Gastroesophageal sphincter (tissue), 4 donors: ENCODE results near the gene RITA1. TPM values are rescaled to one million over a fixed set of nuclear protein-coding genes. Genes with fewer than 3 reads are reported as not detected.

ENCODE experiments used
- ATAC-seq: fragments of 150-250 bp; one replicate; pipeline ENCODE4 v1.9.1; 2016; ENCODE audit warnings: mild to moderate bottlenecking, moderate library complexity
- H3K27ac ChIP-seq, 4 donors: fragments of 200-600 bp; sonication (generic) in 3 of 4; 1 replicate in 3 of 4; 2 replicates in 1 of 4; pipeline ENCODE4 v1.5.1; 2016 to 2019
- H3K27me3 ChIP-seq: fragments of 200-600 bp; sonication (generic); one replicate; pipeline ENCODE4 v1.5.1; 2019
- H3K36me3 ChIP-seq, 2 donors: fragments of 200-600 bp; sonication (generic); one replicate each; pipeline ENCODE4 v1.5.1; 2019; ENCODE audit warnings: control low read depth in 1 of 2
- H3K4me1 ChIP-seq, 3 donors: fragments of 200-600 bp; sonication (generic); 1 replicate in 2 of 3; 2 replicates in 1 of 3; pipeline ENCODE4 v1.5.1; 2016 to 2019; ENCODE audit warnings: control low read depth in 2 of 3
- H3K4me3 ChIP-seq, 2 donors: fragments of 200-600 bp; sonication (generic); one replicate each; pipeline ENCODE4 v1.5.1; 2019; ENCODE audit warnings: mild to moderate bottlenecking in 1 of 2, moderate library complexity in 1 of 2
- H3K9me3 ChIP-seq, 3 donors: fragments of 200-600 bp; sonication (generic); one replicate each; pipeline ENCODE4 v1.5.1; 2017 to 2019; ENCODE audit warnings: control low read depth in 2 of 3
- CTCF ChIP-seq, 4 experiments: fragments of 200-600 bp in 2 of 4; fragments of 450-650 bp in 2 of 4; sonication (generic) in 1 of 4; IDR thresholded peaks; one replicate each; pipeline ENCODE4 v1.5.1; 2017 to 2019; ENCODE audit warnings: antibody characterized with exemption in 4 of 4, mild to moderate bottlenecking in 2 of 4, moderate library complexity in 2 of 4
- EP300 ChIP-seq: sonication (generic); formaldehyde crosslinking; IDR thresholded peaks from one replicate; pipeline ENCODE4 v1.6.1; 2017; ENCODE audit warnings: antibody characterized with exemption, mild to moderate bottlenecking
- POLR2A ChIP-seq, 2 donors: fragments of 450-650 bp; IDR thresholded peaks; one replicate each; pipeline ENCODE4 v1.6.1; 2017; ENCODE audit warnings: antibody characterized with exemption in 2 of 2, mild to moderate bottlenecking in 2 of 2, moderate library complexity in 1 of 2
- POLR2AphosphoS5 ChIP-seq: sonication (generic); formaldehyde crosslinking; IDR thresholded peaks from one replicate; pipeline ENCODE4 v1.6.1; 2017; ENCODE audit warnings: antibody characterized with exemption
- WGBS, 2 donors: methylation state at CpG; one replicate each; pipeline ENCODE4 v1.1.5; 2018; ENCODE audit warnings: low coverage in 1 of 2; 5-methylcytosine and 5-hydroxymethylcytosine counted together
- total RNA-seq, 4 donors: library from RNA; depleted of rRNA; stranded (reverse); fragments of >200 nt; gene quantifications; one replicate each; pipeline ENCODE4 v1.1.0, GENCODE V29; 2016

The RITA1 gene
- total RNA-seq, 4 donors from 2014 or later, result 12.3 to 22.8 (median 16.6) TPM

GRCh38 chr12:113149361-113150150 lies 36.0 kb upstream of the RITA1 start, which contains the start of gene CFAP73:
Gene CFAP73, plus strand, starts transcription at chr12:113149724. Its CDS starts 134 bp downstream, at chr12:113149858.
- no peak within 1 kb of the TSS for H3K27ac ChIP-seq
- H3K36me3 ChIP-seq, result no peaks in the 10 kb centered on the region
- TF ChIP-seq POLR2A (IDR thresholded peaks at IDR 0.05), result no peak
- TF ChIP-seq POLR2AphosphoS5, result no peak
- TF ChIP-seq CTCF (IDR thresholded peaks at IDR 0.05), result no peak
- no peak for TF ChIP-seq EP300

GRCh38 chr12:113151655-113152054 lies 33.9 kb upstream of the RITA1 start:
- Histone ChIP-seq H3K27me3 (peaks cover 66% of the 10 kb centered on the region), H3K9me3 (peaks cover 0 to 6% (median 0%) of the 10 kb centered on the region in 3 donors), H3K27ac (no peak overlapping the region), H3K36me3 (peaks cover 0 to 6% of the 10 kb centered on the region in 2 donors), H3K4me3 (no peak overlapping the region), H3K4me1 (peaks cover 0 to 42% (median 17%) of the 10 kb centered on the region in 3 donors)
- ATAC-seq, result no peak
- WGBS, 2 donors, result 94 to 100% methylated on average over 1 to 2 of the region's 3 CpGs
- TF ChIP-seq POLR2AphosphoS5 (no peak), POLR2A (IDR thresholded peaks at IDR 0.05) (no peak), EP300 (no peak), CTCF (IDR thresholded peaks at IDR 0.05) (no peak)

More at GRCh38 chr12:113149361-113150150, 36.0 kb upstream of the RITA1 start, which contains the start of gene CFAP73:
- WGBS, 2 donors, result 31 to 43% methylated on average over 4 to 6 of the region's 22 CpGs
- peaks cover 0 to 10% (median 0%) of the 10 kb centered on the region in 3 donors for H3K9me3 ChIP-seq
- no peak within 1 kb of the TSS for H3K4me3 ChIP-seq
- H3K27me3 ChIP-seq, result peaks cover 50% of the 10 kb centered on the region
- peaks cover 0 to 34% (median 16%) of the 10 kb centered on the region in 3 donors for H3K4me1 ChIP-seq
- ATAC-seq, result peak; percentile 36

- Histone ChIP-seq H3K9me3 (no peaks in the 10 kb centered on the region), H3K36me3 (peaks cover 0 to 12% of the 10 kb centered on the region in 2 donors), H3K4me1 (peaks cover 0 to 42% (median 17%) of the 10 kb centered on the region in 3 donors), H3K27me3 (peaks cover 66% of the 10 kb centered on the region), H3K4me3 (peak overlapping the region in 1 of 2 donors; percentile 46), H3K27ac (no peak overlapping the region)
- 17 to 62% methylated on average over 4 to 5 of the region's 9 CpGs for WGBS, 2 donors
- ATAC-seq, result no peak
- TF ChIP-seq POLR2A (IDR thresholded peaks at IDR 0.05) (no peak), EP300 (no peak), CTCF (IDR thresholded peaks at IDR 0.05) (no peak), POLR2AphosphoS5 (no peak)
Measured at GRCh38 chr12:113152196-113152834, 33.2 kb upstream of the RITA1 start.

- WGBS, 2 donors, result 11 to 18% methylated on average over 12 to 19 of the region's 70 CpGs
- H3K27ac ChIP-seq, result no peak overlapping the region
- H3K27me3 ChIP-seq, result peaks cover 66% of the 10 kb centered on the region
- TF ChIP-seq EP300, result no peak
- TF ChIP-seq POLR2AphosphoS5, result no peak
- TF ChIP-seq POLR2A (IDR thresholded peaks at IDR 0.05), result no peak
- peak in 3 of 4 experiments; percentile 40 to 60 (median 40) for TF ChIP-seq CTCF (IDR thresholded peaks at IDR 0.05)
- peaks cover 0 to 20% of the 10 kb centered on the region in 2 donors for H3K36me3 ChIP-seq
- H3K4me1 ChIP-seq, result peaks cover 0 to 42% (median 17%) of the 10 kb centered on the region in 3 donors
- H3K9me3 ChIP-seq, result no peaks in the 10 kb centered on the region
- ATAC-seq, result peak; percentile 80
- peak overlapping the region in 1 of 2 donors; percentile 46 for H3K4me3 ChIP-seq
Measured at GRCh38 chr12:113152835-113153814, 32.4 kb upstream of the RITA1 start.
